ENCODE results near the gene CRLF3.

DNA sequence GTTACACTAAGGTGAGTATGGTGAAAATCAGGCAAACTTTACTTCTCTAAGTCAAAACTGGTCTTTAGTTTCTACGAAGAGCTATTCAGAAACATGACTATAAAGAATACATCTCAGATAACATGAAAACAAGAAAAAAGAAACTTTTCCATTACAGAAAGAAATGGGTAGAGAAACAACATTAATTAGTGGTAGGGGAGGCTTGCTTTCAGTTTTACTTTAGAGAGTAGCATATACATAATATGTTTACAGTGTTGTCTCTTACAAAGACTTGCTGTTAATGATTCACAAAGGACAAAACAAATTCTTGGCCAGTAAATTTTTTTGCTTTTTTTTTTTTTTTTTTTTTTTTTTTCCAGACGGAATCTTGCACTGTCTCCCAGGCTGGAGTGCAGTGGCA is 34.2 kb downstream of the CRLF3 start:
- TF ChIP-seq SP1 (IDR thresholded peaks at IDR 0.05) = no peak
- no peak for TF ChIP-seq TARDBP (IDR thresholded peaks at IDR 0.05)
- TF ChIP-seq HDGF (IDR thresholded peaks at IDR 0.05; ENCODE audit: borderline replicate concordance) = no peak
- TF ChIP-seq NFRKB (IDR thresholded peaks at IDR 0.05) = no peak
- TF ChIP-seq BHLHE40 (IDR thresholded peaks at IDR 0.05; ENCODE audit: borderline replicate concordance) = no peak
- no peak for TF ChIP-seq FOXK2 (IDR thresholded peaks at IDR 0.05)
- no peak for TF ChIP-seq FOXM1 (IDR thresholded peaks at IDR 0.05; ENCODE audit: borderline replicate concordance)
